ENCODE measurements around the gene CPNE5.

- TF ChIP-seq, protein P1, sequence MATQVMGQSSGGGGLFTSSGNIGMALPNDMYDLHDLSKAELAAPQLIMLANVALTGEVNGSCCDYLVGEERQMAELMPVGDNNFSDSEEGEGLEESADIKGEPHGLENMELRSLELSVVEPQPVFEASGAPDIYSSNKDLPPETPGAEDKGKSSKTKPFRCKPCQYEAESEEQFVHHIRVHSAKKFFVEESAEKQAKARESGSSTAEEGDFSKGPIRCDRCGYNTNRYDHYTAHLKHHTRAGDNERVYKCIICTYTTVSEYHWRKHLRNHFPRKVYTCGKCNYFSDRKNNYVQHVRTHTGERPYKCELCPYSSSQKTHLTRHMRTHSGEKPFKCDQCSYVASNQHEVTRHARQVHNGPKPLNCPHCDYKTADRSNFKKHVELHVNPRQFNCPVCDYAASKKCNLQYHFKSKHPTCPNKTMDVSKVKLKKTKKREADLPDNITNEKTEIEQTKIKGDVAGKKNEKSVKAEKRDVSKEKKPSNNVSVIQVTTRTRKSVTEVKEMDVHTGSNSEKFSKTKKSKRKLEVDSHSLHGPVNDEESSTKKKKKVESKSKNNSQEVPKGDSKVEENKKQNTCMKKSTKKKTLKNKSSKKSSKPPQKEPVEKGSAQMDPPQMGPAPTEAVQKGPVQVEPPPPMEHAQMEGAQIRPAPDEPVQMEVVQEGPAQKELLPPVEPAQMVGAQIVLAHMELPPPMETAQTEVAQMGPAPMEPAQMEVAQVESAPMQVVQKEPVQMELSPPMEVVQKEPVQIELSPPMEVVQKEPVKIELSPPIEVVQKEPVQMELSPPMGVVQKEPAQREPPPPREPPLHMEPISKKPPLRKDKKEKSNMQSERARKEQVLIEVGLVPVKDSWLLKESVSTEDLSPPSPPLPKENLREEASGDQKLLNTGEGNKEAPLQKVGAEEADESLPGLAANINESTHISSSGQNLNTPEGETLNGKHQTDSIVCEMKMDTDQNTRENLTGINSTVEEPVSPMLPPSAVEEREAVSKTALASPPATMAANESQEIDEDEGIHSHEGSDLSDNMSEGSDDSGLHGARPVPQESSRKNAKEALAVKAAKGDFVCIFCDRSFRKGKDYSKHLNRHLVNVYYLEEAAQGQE (IDR thresholded peaks at IDR 0.05): no peak
- TF ChIP-seq ZFP36 (IDR thresholded peaks at IDR 0.05; ENCODE audit: borderline replicate concordance, partially characterized antibody) (no peak), RCOR1 (IDR thresholded peaks at IDR 0.05; ENCODE audit: low read depth, low read length) (no peak), POLR2A (IDR thresholded peaks at IDR 0.05; ENCODE audit: low read length) (no peak), ZNF302 (CRISPR knock-in tag; IDR thresholded peaks at IDR 0.05) (no peak), EP300 (IDR thresholded peaks at IDR 0.05) (no peak), CHD4 (IDR thresholded peaks at IDR 0.05; ENCODE audit: borderline replicate concordance) (no peak), FOSL2 (IDR thresholded peaks at IDR 0.05) (no peak), FOSL2 (CRISPR knock-in tag; IDR thresholded peaks at IDR 0.05) (no peak)
- TF ChIP-seq, protein P2, sequence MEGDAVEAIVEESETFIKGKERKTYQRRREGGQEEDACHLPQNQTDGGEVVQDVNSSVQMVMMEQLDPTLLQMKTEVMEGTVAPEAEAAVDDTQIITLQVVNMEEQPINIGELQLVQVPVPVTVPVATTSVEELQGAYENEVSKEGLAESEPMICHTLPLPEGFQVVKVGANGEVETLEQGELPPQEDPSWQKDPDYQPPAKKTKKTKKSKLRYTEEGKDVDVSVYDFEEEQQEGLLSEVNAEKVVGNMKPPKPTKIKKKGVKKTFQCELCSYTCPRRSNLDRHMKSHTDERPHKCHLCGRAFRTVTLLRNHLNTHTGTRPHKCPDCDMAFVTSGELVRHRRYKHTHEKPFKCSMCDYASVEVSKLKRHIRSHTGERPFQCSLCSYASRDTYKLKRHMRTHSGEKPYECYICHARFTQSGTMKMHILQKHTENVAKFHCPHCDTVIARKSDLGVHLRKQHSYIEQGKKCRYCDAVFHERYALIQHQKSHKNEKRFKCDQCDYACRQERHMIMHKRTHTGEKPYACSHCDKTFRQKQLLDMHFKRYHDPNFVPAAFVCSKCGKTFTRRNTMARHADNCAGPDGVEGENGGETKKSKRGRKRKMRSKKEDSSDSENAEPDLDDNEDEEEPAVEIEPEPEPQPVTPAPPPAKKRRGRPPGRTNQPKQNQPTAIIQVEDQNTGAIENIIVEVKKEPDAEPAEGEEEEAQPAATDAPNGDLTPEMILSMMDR (IDR thresholded peaks at IDR 0.05): no peak
Measured at GRCh38 chr6:36706339-36706738, 132.9 kb downstream of the CPNE5 start.
